NCI-H2081 treated with DMSO at 0.1 percent for 48 hours (cell line): ENCODE data around the gene GLCE.
"Not testable (repeated sequence)": the region's sequence is repeated elsewhere in the genome, so short reads cannot be mapped to it uniquely, and the experiment has no call there.

Experiments used
- DNase-seq: peaks from one replicate; lab custom pipeline; 2025; lab: John Stamatoyannopoulos, UW

Gene GLCE

DNA sequence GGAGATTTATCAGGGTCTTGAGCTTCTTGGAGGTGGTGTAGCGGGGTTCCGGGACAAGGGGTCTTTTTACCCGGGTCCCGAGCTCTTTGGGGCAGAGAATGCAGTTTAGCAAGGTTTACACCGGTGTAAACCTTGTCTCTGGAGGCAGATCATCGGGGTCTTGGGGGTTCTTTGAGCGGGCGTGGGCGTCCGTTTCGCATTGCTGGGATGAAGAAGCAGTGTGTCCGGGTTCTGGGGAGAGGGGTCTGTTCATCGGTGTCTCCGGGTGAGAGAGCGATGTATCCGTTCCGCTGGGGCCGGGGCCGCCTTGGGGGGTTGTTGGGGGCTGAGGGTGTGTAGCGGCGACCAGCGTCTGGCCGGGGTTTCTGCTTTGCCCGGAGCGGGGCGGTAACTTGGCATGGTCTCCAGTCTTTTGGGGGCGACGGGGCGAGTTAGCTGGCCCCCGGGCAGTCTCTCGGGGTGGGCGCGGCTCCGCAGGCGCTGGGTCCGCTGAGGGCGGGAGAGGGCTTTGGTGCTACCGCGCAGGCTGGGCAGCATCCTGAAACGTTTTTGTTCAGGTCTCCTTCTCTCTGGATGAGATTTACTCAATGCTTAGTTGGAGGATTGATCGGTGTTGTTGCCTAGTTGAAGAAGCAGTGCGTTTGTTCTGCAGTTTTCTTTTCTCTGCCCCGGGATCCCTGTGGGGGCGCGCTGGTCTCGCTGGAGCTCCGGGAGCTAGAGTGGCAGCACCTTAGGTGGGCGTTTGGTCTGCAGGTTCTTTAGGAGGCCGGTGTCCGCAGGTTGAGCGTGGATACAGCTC is 843 bp downstream of the GLCE start:
- no peak for DNase-seq

DNA sequence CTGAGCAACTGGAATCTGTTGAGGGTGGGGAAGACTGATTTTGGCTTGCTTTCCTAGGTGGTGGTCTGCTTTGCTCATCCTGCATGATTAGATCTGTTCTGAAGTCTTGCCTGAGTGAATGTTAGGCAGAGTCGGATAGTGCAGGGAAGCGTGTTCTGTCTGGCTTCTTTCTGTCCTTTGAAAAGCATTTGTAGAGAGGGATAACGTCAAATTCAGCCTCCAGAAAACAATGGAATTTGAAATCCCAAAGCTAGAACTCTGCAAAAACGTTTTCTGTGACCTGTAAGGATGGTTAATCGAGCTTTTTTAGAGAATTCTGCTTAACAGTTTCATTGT is 1.4 kb downstream of the GLCE start:
- no peak for DNase-seq

GRCh38 chr15:69163141-69163669 is 2.8 kb downstream of the GLCE start:
- no peak for DNase-seq

GRCh38 chr15:69164807-69165636 is 4.6 kb downstream of the GLCE start:
- DNase-seq: no peak

DNA sequence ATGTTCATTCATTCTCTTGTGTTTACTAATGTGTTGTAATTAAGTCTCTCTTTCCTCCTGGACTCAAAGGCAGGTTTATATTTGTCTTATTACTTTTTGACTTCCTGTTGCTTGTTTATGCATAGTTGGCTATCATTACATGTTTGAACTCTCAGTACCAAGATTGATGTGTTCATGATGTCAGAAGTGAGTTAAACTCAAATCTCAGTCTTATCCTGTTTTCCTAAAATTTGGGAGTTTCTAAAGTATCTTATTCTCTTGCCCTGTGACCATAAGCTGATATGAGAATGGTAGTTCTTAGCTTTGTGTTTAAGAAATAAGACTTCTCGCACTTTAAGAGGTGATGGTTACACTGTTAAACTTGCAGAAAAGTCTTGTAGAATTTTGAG is 5.2 kb downstream of the GLCE start:
- no peak for DNase-seq

DNA sequence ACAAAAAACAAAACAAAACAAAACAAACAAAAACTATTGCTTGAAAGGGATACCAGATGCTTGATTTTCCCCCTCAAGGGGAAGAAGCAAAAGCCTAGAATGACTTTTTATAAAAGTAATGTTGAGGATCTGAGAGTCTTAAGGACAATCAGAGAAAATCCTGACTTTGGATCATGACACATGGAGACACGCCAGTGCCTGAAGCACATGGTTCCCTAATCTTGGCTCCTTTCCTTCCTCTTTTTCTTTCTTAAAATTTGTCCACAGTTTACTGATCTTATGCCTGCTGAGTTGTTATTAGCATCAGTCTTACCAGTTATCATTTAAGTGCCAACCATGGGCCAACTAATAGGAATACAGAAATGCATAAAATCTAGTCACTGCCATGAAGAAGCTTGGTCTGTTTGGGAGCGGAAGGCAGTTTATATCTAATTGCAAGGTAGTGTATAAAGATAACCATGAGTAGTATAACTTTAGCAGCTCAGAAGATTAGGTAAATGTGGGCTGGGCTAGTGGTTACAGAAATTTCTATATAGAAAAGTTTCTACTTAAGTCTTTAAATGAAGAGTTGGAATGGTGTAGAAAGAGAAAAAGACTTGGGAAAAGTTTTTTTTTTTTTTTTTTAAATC is 6.9 kb downstream of the GLCE start:
- DNase-seq: no peak

DNA sequence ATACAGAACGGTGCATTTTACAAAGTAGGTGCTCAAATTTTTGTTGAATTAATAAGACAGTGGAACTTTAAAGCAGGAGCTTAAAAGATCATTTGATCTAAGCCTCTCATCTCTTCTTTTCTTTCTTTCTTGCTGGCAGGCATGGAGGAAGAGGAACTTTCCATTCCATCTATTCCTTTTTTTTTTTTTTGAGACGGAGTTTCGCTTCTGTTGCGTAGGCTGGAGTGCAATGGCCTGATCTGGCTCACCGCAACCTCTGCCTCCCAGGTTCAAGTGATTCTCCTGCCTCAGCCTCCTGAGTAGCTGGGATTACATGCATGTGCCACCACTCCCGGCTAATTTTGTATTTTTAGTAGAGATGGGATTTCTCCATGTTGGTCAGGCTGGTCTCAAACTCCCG is 7.9 kb downstream of the GLCE start:
- DNase-seq: not testable (repeated sequence)

DNA sequence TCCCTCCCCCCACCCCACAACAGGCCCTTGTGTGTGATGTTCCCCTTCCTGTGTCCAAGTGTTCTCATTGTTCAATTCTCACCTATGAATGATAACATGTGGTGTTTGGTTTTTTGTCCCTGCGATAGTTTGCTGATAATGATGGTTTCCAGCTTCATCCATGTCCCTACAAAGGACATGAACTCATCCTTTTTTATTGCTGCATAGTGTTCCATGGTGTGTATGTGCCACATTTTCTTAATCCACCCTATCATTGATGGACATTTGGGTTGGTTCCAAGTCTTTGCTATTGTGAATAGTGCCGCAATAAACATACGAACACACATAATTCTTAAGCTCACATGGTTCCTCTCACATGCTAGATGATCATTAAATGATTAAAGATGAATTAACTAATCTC is 9.1 kb downstream of the GLCE start:
- DNase-seq: not testable (repeated sequence)

DNA sequence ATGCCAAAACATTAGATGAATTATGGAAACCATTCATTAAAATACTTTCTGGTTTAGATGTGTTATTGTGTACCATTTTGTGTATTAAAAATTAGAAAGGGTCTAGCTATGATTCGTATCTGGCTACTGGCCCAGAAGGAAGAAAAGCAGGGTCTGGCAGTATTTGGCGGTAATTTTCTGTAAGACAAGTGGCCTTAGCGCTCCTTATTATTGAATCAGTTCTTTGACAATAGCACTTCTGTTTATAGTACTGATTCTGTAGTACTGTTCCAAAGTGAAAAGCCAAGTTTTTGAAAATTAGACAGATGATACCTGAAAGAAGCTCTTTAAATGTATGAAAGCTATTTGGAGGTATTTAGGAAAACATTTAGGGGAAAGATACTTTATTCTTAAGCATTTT is 10.2 kb downstream of the GLCE start:
- DNase-seq: no peak

- no peak for DNase-seq
Observed at GRCh38 chr15:69172847-69173246, 12.4 kb downstream of the GLCE start.

DNA sequence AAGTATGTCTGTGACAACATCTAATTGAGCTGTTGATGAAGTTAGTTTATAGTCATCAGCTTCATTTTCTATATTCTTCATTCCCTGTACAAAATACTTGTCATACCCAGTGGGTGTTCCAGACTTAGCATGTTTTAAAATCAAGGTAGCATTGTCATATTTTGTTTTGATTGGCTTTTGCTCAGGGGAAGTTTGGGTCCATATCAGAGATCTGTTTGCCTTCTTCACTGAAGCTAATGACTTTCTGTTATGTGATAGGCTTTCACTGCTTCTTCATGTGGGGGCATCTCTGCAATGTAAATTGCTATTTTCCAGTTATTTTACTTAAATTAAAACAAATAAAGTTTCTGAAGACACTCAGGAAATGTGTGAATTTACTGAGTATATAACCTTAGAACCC is 15.1 kb downstream of the GLCE start:
- no peak for DNase-seq

DNA sequence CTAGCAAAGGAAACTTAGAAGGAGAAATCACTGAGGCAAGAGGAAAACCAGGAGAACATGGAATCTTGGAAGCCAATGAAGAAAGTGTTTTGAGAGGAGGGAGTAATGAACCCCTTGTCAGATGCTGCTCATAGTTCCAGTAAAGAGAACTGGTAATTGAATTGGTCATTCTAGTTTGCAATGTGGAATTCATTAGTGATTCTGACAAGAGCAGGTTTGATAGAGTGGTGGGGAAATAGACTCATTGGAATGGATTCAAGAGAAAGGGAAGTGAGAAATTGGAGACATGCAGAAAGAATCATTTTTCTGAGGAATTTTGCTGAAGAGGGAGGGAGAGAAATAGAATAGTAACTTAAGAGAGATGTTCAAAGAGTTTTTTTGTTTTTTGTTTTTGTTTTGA is 21.0 kb downstream of the GLCE start:
- DNase-seq: no peak

DNA sequence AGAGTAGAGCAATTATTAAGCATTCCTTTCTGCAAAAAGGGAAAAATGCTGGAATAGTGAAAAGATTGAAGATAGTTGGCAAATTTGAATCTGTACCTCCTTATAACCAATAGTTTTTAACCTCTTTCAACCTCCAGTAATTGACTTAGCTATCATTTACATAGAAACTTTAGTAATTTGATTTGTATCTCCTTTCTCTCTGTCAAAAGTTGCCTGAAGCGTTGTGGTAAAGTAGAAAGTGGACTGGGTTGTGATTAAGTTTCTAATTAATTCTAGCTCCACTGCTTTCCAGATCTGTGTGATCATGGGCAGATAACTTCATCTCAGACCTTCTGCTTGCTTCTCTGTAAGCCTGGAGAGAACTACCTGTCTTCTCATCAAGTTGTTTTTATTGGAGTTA is 24.8 kb downstream of the GLCE start:
- DNase-seq: no peak

DNA sequence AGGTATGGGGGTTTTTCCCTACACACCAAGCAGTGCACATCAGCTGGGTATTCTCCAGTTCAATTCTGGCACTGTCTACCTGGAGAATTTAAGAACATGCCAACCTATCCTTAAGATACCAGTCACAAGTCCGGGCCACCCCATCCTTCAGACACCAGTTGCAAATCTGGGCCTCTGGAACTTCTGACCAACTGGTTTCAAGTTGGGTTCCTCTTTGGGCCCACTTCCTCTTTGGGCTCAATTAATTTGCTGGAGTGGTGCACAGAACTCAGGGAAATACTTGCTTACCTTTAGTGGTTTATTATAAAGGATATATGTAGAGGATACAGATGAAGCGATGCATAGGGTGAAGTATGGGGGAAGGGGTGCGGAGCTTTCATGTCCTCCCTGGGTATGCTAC is 25.3 kb downstream of the GLCE start:
- DNase-seq: no peak

DNA sequence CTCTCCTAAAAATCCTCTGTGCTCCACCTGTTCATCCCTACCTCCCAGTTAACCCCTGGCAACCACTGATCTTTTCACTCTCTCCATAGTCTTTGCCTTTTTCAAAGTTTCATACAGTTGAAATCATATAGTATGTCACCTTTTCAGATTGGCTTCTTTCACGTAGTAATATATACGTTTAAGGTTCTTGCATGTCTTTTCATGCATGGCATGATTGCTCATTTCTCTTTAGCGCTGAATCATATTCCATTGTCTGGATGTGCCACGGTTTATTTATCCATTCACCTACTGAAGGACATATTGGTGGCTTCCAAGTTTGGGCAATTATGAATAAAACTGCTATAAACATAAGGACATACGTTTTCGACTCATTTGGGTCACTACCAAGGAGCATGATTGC is 28.7 kb downstream of the GLCE start:
- no peak for DNase-seq

DNA sequence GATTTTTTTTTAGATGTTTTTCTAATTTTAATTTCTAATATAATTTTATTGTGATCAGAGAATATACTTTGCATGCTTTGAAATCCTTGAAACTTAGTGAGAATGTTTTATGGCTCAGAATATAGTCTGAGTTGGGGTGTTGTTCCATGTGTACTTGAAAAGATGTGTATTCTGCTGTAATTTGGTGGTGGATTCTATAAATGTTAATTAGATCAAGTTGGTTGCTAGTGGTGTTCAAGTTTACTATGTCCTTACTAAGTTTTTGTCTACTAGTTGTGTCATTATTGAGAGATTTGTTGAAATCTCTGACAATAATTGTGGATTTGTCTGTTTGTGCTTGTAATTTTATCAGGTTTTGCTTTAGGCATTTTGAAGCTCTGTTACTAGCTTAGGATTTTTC is 29.7 kb downstream of the GLCE start:
- no peak for DNase-seq

DNA sequence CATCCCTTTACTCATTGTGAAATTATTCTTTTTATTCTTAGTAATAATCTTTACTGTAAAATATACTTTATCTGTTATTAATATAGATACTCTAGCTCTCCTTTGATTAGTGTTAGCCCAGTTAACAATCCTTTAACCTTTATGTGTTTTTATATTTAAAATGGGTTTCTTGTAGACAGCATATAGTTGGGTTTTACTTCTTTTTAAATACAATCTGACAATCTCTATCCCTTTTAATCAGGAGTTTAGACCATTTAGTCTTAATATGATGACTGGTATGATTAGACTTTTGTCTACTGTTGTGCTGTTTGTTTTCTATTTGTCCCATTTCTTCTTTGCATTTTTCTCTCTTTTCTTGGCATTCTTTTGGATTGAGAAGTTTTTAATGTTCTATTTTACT is 30.1 kb downstream of the GLCE start:
- no peak for DNase-seq

GRCh38 chr15:69194025-69194827 is 33.8 kb downstream of the GLCE start:
- DNase-seq: no peak

DNA sequence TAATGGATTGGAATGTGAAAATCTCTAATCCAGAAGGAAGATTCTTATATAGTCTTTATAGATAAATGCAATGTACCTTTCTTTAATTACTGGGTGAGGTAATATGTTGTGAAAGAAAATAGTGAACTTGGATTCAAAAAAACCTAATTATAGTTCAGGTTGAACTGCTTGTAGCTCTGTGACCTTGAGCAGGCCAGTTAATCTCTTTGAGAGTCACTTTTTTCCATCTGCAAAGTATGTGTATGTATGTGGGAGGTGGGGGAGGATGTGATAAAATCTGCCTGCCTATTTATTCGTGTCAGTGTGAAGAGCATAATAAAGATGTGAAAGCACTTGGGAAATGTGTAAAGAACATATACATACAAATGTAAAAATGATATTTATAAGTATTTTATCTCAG is 34.4 kb downstream of the GLCE start:
- no peak for DNase-seq

DNA sequence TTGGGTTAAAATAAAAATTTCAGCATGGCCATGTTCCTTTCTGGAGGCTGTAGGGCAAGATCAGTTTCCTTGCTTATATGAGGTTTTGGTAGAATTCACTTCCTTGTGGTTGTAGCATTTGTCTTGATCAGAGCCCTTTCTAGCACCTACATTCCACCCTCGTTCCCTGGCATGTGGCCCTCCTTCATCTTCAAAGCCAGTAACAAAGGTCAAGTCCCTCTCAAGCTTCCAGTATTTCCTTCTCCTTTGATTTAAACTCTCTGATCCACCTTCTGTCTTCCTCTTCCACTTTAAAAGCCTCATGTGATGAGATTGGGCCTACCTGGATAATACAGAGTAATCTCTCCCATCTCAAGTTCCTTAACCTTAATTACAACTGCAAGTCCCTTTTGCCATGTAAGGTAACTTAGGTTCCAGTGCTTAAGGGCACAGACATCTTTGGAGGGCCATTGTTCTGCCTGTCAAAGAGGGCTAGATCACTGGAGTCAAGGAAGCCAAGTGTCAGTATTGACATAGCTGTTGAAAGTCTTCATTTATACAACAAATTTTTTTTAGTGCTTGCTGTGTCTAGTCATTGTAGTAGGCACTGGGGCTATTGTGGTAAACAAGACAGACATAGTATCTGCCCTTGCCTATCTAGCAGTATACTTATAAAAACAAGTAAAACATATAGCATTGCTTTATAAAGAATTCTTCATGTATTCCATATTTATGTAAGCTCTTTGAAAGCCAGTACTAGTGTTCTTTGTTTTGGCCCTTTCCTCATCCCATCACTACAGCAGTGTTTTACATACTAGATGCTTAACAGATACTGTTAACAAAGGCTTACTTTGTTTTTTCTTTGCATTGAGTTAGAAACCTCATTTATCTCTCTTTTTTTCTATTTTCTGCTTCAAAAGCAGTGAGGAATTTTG is 40.7 kb downstream of the GLCE start:
- no peak for DNase-seq

- DNase-seq: no peak
Observed at GRCh38 chr15:69206079-69206478, 45.6 kb downstream of the GLCE start.
